Hypothalamus (tissue), 51 donors: Measurements from ENCODE around the gene PGR.

Experiments used
- DNase-seq, 51 donors: peaks; one replicate each; lab custom pipeline; 2025; lab: John Stamatoyannopoulos, UW

PGR gene

GRCh38 chr11:101083335-101083734, 46.3 kb downstream of the PGR start:
- no peak for DNase-seq

- DNase-seq = no peak
Measured at GRCh38 chr11:101082813-101083212, 46.8 kb downstream of the PGR start.

GRCh38 chr11:101063706-101064105, 65.9 kb downstream of the PGR start:
- DNase-seq = no peak

GRCh38 chr11:101061606-101062005, 68.0 kb downstream of the PGR start:
- DNase-seq = no peak

GRCh38 chr11:101059331-101059730, 70.3 kb downstream of the PGR start:
- no peak for DNase-seq

GRCh38 chr11:101053492-101053891, 76.1 kb downstream of the PGR start:
- DNase-seq = no peak

- DNase-seq = no peak
Measured at GRCh38 chr11:101051677-101052076, 77.9 kb downstream of the PGR start.

- no peak for DNase-seq
Measured at GRCh38 chr11:101049813-101050212, 79.8 kb downstream of the PGR start.

- no peak for DNase-seq
Measured at GRCh38 chr11:101049123-101049522, 80.5 kb downstream of the PGR start.

GRCh38 chr11:101048479-101048878, 81.1 kb downstream of the PGR start:
- DNase-seq = no peak

GRCh38 chr11:101046947-101047346, 82.7 kb downstream of the PGR start:
- DNase-seq = no peak

- no peak for DNase-seq
Measured at GRCh38 chr11:101045415-101045814, 84.2 kb downstream of the PGR start.

- DNase-seq = no peak
Measured at GRCh38 chr11:101043940-101044339, 85.7 kb downstream of the PGR start.

- no peak for DNase-seq
Measured at GRCh38 chr11:101035872-101036271, 93.7 kb downstream of the PGR start.

GRCh38 chr11:101034076-101034475, 95.5 kb downstream of the PGR start:
- peak in 4 of 51 donors; percentile 0 to 13 (median 2) for DNase-seq

GRCh38 chr11:101032991-101033390, 96.6 kb downstream of the PGR start:
- DNase-seq = no peak

GRCh38 chr11:101031713-101032112, 97.9 kb downstream of the PGR start:
- DNase-seq = no peak

GRCh38 chr11:101030692-101031091, 98.9 kb downstream of the PGR start:
- DNase-seq = no peak

GRCh38 chr11:101030015-101030414, 99.6 kb downstream of the PGR start:
- DNase-seq = no peak

- no peak for DNase-seq
Measured at GRCh38 chr11:101028644-101029043, 101.0 kb downstream of the PGR start.

- no peak for DNase-seq
Measured at GRCh38 chr11:101022256-101022655, 107.4 kb downstream of the PGR start.

GRCh38 chr11:101019870-101020269, 109.7 kb downstream of the PGR start:
- DNase-seq = no peak

- DNase-seq = no peak
Measured at GRCh38 chr11:101014600-101015285, 114.9 kb downstream of the PGR start.
